ENCODE data around the gene EDAR. TPM values are rescaled to one million over a fixed set of nuclear protein-coding genes. Genes with fewer than 3 reads are reported as not detected.

The EDAR gene
- total RNA-seq, 5 donors from 2014 or later (not counting 1 experiment from before 2014, with no cell fraction given), result 5.2 to 15.6 (median 7.4) TPM

DNA sequence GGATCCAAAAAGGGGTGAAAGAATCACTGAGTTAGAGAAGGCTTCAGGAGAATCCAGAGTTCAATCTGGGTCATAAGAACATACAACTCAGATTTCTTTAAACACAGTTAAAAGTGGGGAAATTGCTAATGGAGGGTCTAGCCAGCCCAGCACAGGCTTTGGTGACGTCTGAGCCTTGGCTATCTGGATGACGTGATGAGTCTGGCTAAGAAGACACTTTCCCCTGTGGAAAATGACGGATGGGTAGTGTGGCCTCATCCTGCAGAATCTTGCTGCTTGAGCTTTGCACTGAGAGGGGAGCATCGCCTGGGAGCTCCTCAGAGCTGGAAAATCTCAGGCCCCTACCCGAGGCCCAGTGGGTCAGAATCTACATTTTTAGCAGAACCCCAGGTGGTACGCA lies 19.2 kb downstream of the EDAR start:
- Mint-ChIP-seq H3K9me3 (no peaks in the 10 kb centered on the region), H3K27me3 (no peaks in the 10 kb centered on the region), H3K36me3 (peaks cover 6% of the 10 kb centered on the region), H3K4me1 (peaks cover 80 to 88% (median 87%) of the 10 kb centered on the region in 3 donors), H3K4me3 (peak overlapping the region in 1 of 3 donors; percentile 26), H3K27ac (peak overlapping the region in 1 of 2 donors; percentile 2)
- ChIA-PET POLR2A (interaction anchor here (0.6 kb wide), 2 partner anchors 10 to 60 kb away, joined by 4 read pairs; no protein-coding TSS in a partner anchor), CTCF (interaction anchor here in 1 of 2 donors (1.5 kb wide), 1 partner anchor 12 kb away, joined by 4 read pairs; no protein-coding TSS in a partner anchor)
- Histone ChIP-seq H3K4me1 (ENCODE audit: control insufficient read depth in 1 of 2, extremely low read depth in 1 of 2, insufficient read depth in 2 of 2, low read length in 2 of 2) (peaks cover 41 to 58% of the 10 kb centered on the region in 2 experiments), H3K4me3 (ENCODE audit: control insufficient read depth in 1 of 2, extremely low read depth in 1 of 2, low read length in 1 of 2) (no peak overlapping the region), H3K36me3 (ENCODE audit: control insufficient read depth in 2 of 2, extremely low read depth in 1 of 2, insufficient read depth in 1 of 2, low read length in 1 of 2) (no peaks in the 10 kb centered on the region), H3K27ac (ENCODE audit: low read length) (no peak overlapping the region), H3K9me3 (no peaks in the 10 kb centered on the region), H3K27me3 (replicated peaks in 1 of 2; ENCODE audit: control insufficient read depth in 2 of 2, extremely low read depth in 1 of 2, insufficient read depth in 2 of 2, low read length in 1 of 2) (no peaks in the 10 kb centered on the region)
- 93% methylated on average over 5 of the region's 6 CpGs for WGBS (ENCODE audit: insufficient coverage)
- DNase-seq (no peak), ATAC-seq (replicated peaks in 1 of 4) (no peak)

DNA sequence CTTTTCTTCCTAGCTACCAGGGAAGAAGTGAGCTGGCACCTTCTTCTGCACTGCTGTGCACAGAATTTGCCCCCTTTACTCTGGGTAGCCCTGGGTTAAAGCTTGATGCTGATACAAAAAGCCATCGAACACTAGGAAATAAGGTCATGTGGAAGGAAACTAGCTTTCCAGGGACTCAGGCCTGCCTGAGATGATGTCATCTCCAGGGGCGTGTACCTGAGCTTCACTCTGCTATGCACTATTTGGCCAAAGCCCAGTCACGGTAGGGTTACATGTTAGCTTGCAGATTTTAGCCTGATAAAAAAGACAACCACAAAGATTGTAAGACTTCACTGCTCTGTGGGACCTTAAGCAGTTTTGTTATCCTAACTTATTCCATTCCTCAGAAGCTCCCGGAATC lies 20.4 kb downstream of the EDAR start:
- Mint-ChIP-seq H3K36me3 (peaks cover 4% of the 10 kb centered on the region), H3K9me3 (no peaks in the 10 kb centered on the region), H3K27me3 (no peaks in the 10 kb centered on the region), H3K4me1 (peaks cover 88 to 92% (median 90%) of the 10 kb centered on the region in 3 donors), H3K4me3 (peak overlapping the region in 1 of 3 donors; percentile 26), H3K27ac (peak overlapping the region; percentile 36 to 93)
- Histone ChIP-seq H3K36me3 (ENCODE audit: control insufficient read depth in 2 of 2, extremely low read depth in 1 of 2, insufficient read depth in 1 of 2, low read length in 1 of 2) (no peaks in the 10 kb centered on the region), H3K4me1 (ENCODE audit: control insufficient read depth in 1 of 2, extremely low read depth in 1 of 2, insufficient read depth in 2 of 2, low read length in 2 of 2) (peaks cover 51 to 64% of the 10 kb centered on the region in 2 experiments), H3K4me3 (ENCODE audit: control insufficient read depth in 1 of 2, extremely low read depth in 1 of 2, low read length in 1 of 2) (no peak overlapping the region), H3K9me3 (no peaks in the 10 kb centered on the region), H3K27me3 (replicated peaks in 1 of 2; ENCODE audit: control insufficient read depth in 2 of 2, extremely low read depth in 1 of 2, insufficient read depth in 2 of 2, low read length in 1 of 2) (no peaks in the 10 kb centered on the region), H3K27ac (ENCODE audit: low read length) (no peak overlapping the region)
- DNase-seq (no peak), ATAC-seq (replicated peaks in 1 of 4) (no peak)
- POLR2A ChIA-PET, result interaction anchor here in 1 of 2 donors (0.6 to 1.0 kb wide), 2 partner anchors 64 to 155 kb away, joined by 4 read pairs; no protein-coding TSS in a partner anchor
- CTCF ChIA-PET, result no interaction called here
- 28% methylated on average over 3 of the region's 4 CpGs for WGBS (ENCODE audit: insufficient coverage)

GRCh38 chr2:108967757-108968156 lies 21.3 kb downstream of the EDAR start:
- H3K27me3 ChIP-seq (replicated peaks in 1 of 2; ENCODE audit: control insufficient read depth in 2 of 2, extremely low read depth in 1 of 2, insufficient read depth in 2 of 2, low read length in 1 of 2), result no peaks in the 10 kb centered on the region
- no peak overlapping the region for H3K4me3 ChIP-seq (ENCODE audit: control insufficient read depth in 1 of 2, extremely low read depth in 1 of 2, low read length in 1 of 2)
- ATAC-seq (replicated peaks in 1 of 4) (peak in 1 of 4 experiments; percentile 19), DNase-seq (peak in 1 of 35 experiments; percentile 19)
- Mint-ChIP-seq H3K4me1 (peaks cover 94 to 97% (median 96%) of the 10 kb centered on the region in 3 donors), H3K9me3 (no peaks in the 10 kb centered on the region), H3K36me3 (no peaks in the 10 kb centered on the region), H3K4me3 (peak overlapping the region in 1 of 3 donors; percentile 75), H3K27me3 (no peaks in the 10 kb centered on the region), H3K27ac (peak overlapping the region; percentile 85 to 93)
- WGBS (ENCODE audit: insufficient coverage), result 85% methylated on average over 4 of the region's 7 CpGs
- no peaks in the 10 kb centered on the region for H3K36me3 ChIP-seq (ENCODE audit: control insufficient read depth in 2 of 2, extremely low read depth in 1 of 2, insufficient read depth in 1 of 2, low read length in 1 of 2)
- POLR2A ChIA-PET, result interaction anchor here in 1 of 2 donors (0.6 to 1.0 kb wide), 2 partner anchors 64 to 370 kb away, joined by 4 to 7 read pairs; no protein-coding TSS in a partner anchor
- no peaks in the 10 kb centered on the region for H3K9me3 ChIP-seq
- no peak overlapping the region for H3K27ac ChIP-seq (ENCODE audit: low read length)
- H3K4me1 ChIP-seq (ENCODE audit: control insufficient read depth in 1 of 2, extremely low read depth in 1 of 2, insufficient read depth in 2 of 2, low read length in 2 of 2), result peaks cover 54 to 69% of the 10 kb centered on the region in 2 experiments
- CTCF ChIA-PET, result no interaction called here

DNA sequence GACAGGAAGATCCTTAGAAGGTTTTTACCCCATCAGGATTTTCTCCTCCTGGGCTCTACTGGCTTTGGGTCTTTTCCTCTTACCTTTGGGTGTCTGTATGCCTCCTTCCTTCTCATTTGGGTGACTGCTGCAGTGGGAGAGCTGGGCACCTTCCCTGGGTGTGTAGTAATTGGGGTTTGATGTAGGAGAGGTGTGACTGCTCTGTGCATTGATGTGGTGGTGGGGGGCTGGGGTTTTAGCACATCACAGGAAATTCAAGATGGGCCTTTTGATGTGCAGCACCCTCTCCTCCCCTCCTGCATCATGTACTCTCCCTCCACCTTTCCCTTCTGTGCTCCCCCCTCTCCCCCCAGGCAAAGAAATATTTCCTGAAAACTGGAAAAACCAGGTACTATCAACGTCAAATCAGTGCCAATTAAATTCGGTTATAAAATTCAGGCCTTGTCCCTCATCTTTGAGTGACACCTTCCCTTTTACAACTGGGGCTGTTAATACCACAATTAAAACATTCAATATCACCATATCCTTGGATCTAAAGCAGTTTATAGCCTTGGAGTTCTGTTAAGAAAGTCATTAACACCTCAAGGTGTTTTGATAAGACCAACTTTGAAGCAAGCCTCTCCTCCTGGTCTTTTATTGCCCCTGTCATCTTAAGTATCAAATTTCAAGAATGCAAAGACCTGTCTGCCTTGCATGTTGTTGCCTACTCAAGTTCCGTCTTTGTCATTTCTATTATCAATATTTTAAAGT lies 23.3 kb downstream of the EDAR start:
- no peaks in the 10 kb centered on the region for H3K9me3 ChIP-seq
- peak; percentile 83 to 94 (median 94) for ATAC-seq (replicated peaks in 1 of 4)
- POLR2A ChIA-PET, result no interaction called here
- peak overlapping the region in 1 of 2 donors; percentile 49 for H3K4me3 ChIP-seq (ENCODE audit: control insufficient read depth in 1 of 2, extremely low read depth in 1 of 2, low read length in 1 of 2)
- Mint-ChIP-seq H3K9me3 (no peaks in the 10 kb centered on the region), H3K36me3 (no peaks in the 10 kb centered on the region), H3K27ac (peak overlapping the region; percentile 83 to 93), H3K27me3 (no peaks in the 10 kb centered on the region), H3K4me1 (peaks cover 91 to 98% (median 96%) of the 10 kb centered on the region in 3 donors), H3K4me3 (peak overlapping the region; percentile 31 to 75 (median 63))
- H3K27ac ChIP-seq (ENCODE audit: low read length), result no peak overlapping the region
- CTCF ChIA-PET, result no interaction called here
- DNase-seq, result peak; percentile 30 to 75 (median 54)
- no peaks in the 10 kb centered on the region for H3K27me3 ChIP-seq (replicated peaks in 1 of 2; ENCODE audit: control insufficient read depth in 2 of 2, extremely low read depth in 1 of 2, insufficient read depth in 2 of 2, low read length in 1 of 2)
- H3K4me1 ChIP-seq (ENCODE audit: control insufficient read depth in 1 of 2, extremely low read depth in 1 of 2, insufficient read depth in 2 of 2, low read length in 2 of 2), result peaks cover 51 to 73% of the 10 kb centered on the region in 2 experiments
- WGBS (ENCODE audit: insufficient coverage), result 29% methylated on average over 2 of the region's 3 CpGs
- no peaks in the 10 kb centered on the region for H3K36me3 ChIP-seq (ENCODE audit: control insufficient read depth in 2 of 2, extremely low read depth in 1 of 2, insufficient read depth in 1 of 2, low read length in 1 of 2)

GRCh38 chr2:108963057-108963456 lies 26.0 kb downstream of the EDAR start:
- Histone ChIP-seq H3K9me3 (no peaks in the 10 kb centered on the region), H3K27ac (ENCODE audit: low read length) (no peak overlapping the region), H3K4me3 (ENCODE audit: control insufficient read depth in 1 of 2, extremely low read depth in 1 of 2, low read length in 1 of 2) (no peak overlapping the region), H3K27me3 (replicated peaks in 1 of 2; ENCODE audit: control insufficient read depth in 2 of 2, extremely low read depth in 1 of 2, insufficient read depth in 2 of 2, low read length in 1 of 2) (no peaks in the 10 kb centered on the region), H3K36me3 (ENCODE audit: control insufficient read depth in 2 of 2, extremely low read depth in 1 of 2, insufficient read depth in 1 of 2, low read length in 1 of 2) (no peaks in the 10 kb centered on the region), H3K4me1 (ENCODE audit: control insufficient read depth in 1 of 2, extremely low read depth in 1 of 2, insufficient read depth in 2 of 2, low read length in 2 of 2) (peaks cover 55 to 87% of the 10 kb centered on the region in 2 experiments)
- peaks cover 89 to 98% (median 95%) of the 10 kb centered on the region in 3 donors for H3K4me1 Mint-ChIP-seq
- DNase-seq (no peak), ATAC-seq (replicated peaks in 1 of 4) (no peak)
- H3K36me3 Mint-ChIP-seq, result no peaks in the 10 kb centered on the region
- H3K27me3 Mint-ChIP-seq, result no peaks in the 10 kb centered on the region
- H3K9me3 Mint-ChIP-seq, result no peaks in the 10 kb centered on the region
- ChIA-PET POLR2A (no interaction called here), CTCF (no interaction called here)
- peak overlapping the region in 2 of 3 donors; percentile 8 to 75 for H3K4me3 Mint-ChIP-seq
- WGBS (ENCODE audit: insufficient coverage), result 91% methylated on average over 3 of the region's 8 CpGs
- peak overlapping the region; percentile 31 to 93 for H3K27ac Mint-ChIP-seq

DNA sequence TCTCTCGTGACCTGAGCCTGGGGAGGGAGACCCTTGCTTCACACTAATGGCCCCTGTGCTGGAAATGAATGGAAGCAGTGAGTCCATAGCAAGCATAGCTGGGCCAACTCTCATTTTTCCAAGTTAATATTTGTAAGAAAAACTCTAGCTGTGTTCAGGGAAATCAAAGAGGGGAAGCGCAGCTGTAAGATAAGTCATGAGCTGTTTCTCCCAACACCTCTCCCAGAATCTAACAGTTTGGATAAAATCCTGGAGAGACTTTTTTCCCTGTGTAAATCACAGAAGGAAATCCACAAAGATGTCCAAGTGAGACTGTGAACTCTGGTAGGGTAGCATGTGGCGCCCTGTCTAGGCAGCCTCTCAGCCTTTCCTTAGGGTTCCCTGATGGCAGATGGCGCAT lies 27.2 kb downstream of the EDAR start:
- no peak overlapping the region for H3K27ac ChIP-seq (ENCODE audit: low read length)

More for the DNA sequence above, 27.2 kb downstream of the EDAR start:
- DNase-seq, result no peak
- Mint-ChIP-seq H3K36me3 (no peaks in the 10 kb centered on the region), H3K4me3 (no peak overlapping the region), H3K27me3 (no peaks in the 10 kb centered on the region), H3K27ac (peak overlapping the region in 1 of 2 donors; percentile 52), H3K9me3 (no peaks in the 10 kb centered on the region), H3K4me1 (peaks cover 88 to 98% (median 95%) of the 10 kb centered on the region in 3 donors)
- POLR2A ChIA-PET, result no interaction called here
- Histone ChIP-seq H3K4me3 (ENCODE audit: control insufficient read depth in 1 of 2, extremely low read depth in 1 of 2, low read length in 1 of 2) (no peak overlapping the region), H3K9me3 (no peaks in the 10 kb centered on the region), H3K4me1 (ENCODE audit: control insufficient read depth in 1 of 2, extremely low read depth in 1 of 2, insufficient read depth in 2 of 2, low read length in 2 of 2) (peaks cover 50 to 88% of the 10 kb centered on the region in 2 experiments), H3K36me3 (ENCODE audit: control insufficient read depth in 2 of 2, extremely low read depth in 1 of 2, insufficient read depth in 1 of 2, low read length in 1 of 2) (no peaks in the 10 kb centered on the region), H3K27me3 (replicated peaks in 1 of 2; ENCODE audit: control insufficient read depth in 2 of 2, extremely low read depth in 1 of 2, insufficient read depth in 2 of 2, low read length in 1 of 2) (no peaks in the 10 kb centered on the region)
- CTCF ChIA-PET, result no interaction called here
- ATAC-seq (replicated peaks in 1 of 4), result no peak
- 92% methylated on average over 2 of the region's 4 CpGs for WGBS (ENCODE audit: insufficient coverage)
